ENCODE data around the gene CTSO.
"Not testable (repeated sequence)": the region's sequence is repeated elsewhere in the genome, so short reads cannot be mapped to it uniquely, and the experiment has no call there.

CTSO gene

GRCh38 chr4:155944516-155944915, 9.2 kb downstream of the CTSO start:
- DNase-seq: no peak
- Histone ChIP-seq H3K4me3 (no peak overlapping the region), H3K27ac (no peak overlapping the region), H3K4me1 (no peaks in the 10 kb centered on the region), H3K9me3 (no peaks in the 10 kb centered on the region), H3K27me3 (no peaks in the 10 kb centered on the region), H3K36me3 (peaks cover 0 to 26% (median 10%) of the 10 kb centered on the region in 3 donors)
- no peak for TF ChIP-seq CTCF (IDR thresholded peaks at IDR 0.05)
- intact Hi-C loops (cut with DNase I; ENCODE audit: low total_unique reads): no loop called here

GRCh38 chr4:155943605-155944291, 9.9 kb downstream of the CTSO start:
- Histone ChIP-seq H3K36me3 (peaks cover 0 to 30% (median 10%) of the 10 kb centered on the region in 3 donors), H3K27me3 (no peaks in the 10 kb centered on the region), H3K27ac (no peak overlapping the region), H3K4me3 (no peak overlapping the region), H3K9me3 (no peaks in the 10 kb centered on the region), H3K4me1 (no peaks in the 10 kb centered on the region)
- DNase-seq: no peak
- TF ChIP-seq CTCF (IDR thresholded peaks at IDR 0.05): no peak
- intact Hi-C loops (cut with DNase I; ENCODE audit: low total_unique reads): no loop called here

- H3K36me3 ChIP-seq: peaks cover 10 to 45% (median 20%) of the 10 kb centered on the region in 3 donors
- DNase-seq: no peak
- no peaks in the 10 kb centered on the region for H3K4me1 ChIP-seq
- no peaks in the 10 kb centered on the region for H3K27me3 ChIP-seq
- no peaks in the 10 kb centered on the region for H3K9me3 ChIP-seq
- intact Hi-C loops (cut with DNase I; ENCODE audit: low total_unique reads): no loop called here
- no peak overlapping the region for H3K27ac ChIP-seq
- H3K4me3 ChIP-seq: no peak overlapping the region
- no peak for TF ChIP-seq CTCF (IDR thresholded peaks at IDR 0.05)
These were observed 11.8 kb downstream of the CTSO start for GRCh38 chr4:155941820-155942219.

GRCh38 chr4:155941085-155941790, 12.4 kb downstream of the CTSO start:
- no peak for DNase-seq
- H3K27me3 ChIP-seq: no peaks in the 10 kb centered on the region
- H3K27ac ChIP-seq: no peak overlapping the region
- no peaks in the 10 kb centered on the region for H3K4me1 ChIP-seq
- no peak overlapping the region for H3K4me3 ChIP-seq
- peaks cover 16 to 51% (median 20%) of the 10 kb centered on the region in 3 donors for H3K36me3 ChIP-seq
- intact Hi-C loops (cut with DNase I; ENCODE audit: low total_unique reads): no loop called here
- H3K9me3 ChIP-seq: no peaks in the 10 kb centered on the region
- no peak for TF ChIP-seq CTCF (IDR thresholded peaks at IDR 0.05)

GRCh38 chr4:155935389-155935986, 18.2 kb downstream of the CTSO start:
- TF ChIP-seq CTCF (IDR thresholded peaks at IDR 0.05): no peak
- intact Hi-C loops (cut with DNase I; ENCODE audit: low total_unique reads): no loop called here
- DNase-seq: no peak
- Histone ChIP-seq H3K27me3 (no peaks in the 10 kb centered on the region), H3K9me3 (no peaks in the 10 kb centered on the region), H3K36me3 (peaks cover 16 to 55% (median 16%) of the 10 kb centered on the region in 3 donors), H3K4me3 (no peak overlapping the region), H3K27ac (no peak overlapping the region), H3K4me1 (no peaks in the 10 kb centered on the region)

GRCh38 chr4:155934634-155935033, 19.0 kb downstream of the CTSO start:
- H3K27me3 ChIP-seq; DNase-seq; H3K4me1 ChIP-seq; intact Hi-C loops (cut with DNase I; ENCODE audit: low total_unique reads); H3K4me3 ChIP-seq; H3K27ac ChIP-seq; H3K9me3 ChIP-seq: not testable (repeated sequence)
- peaks cover 19 to 51% (median 21%) of the 10 kb centered on the region in 3 donors for H3K36me3 ChIP-seq

Data from tibial artery (tissue), 4 donors.